Stimulated activated naive B cell treated with anti-CD40 and anti-IgM and Interleukin-4, amounts not matched to agents 10 μg/mL and 1 μg/mL and 100 μg/mL, for 72 hours (primary cell): ENCODE measurements around the gene ALG12.

ENCODE experiments used
- ATAC-seq, 2 donors: fragments of 150-1000 bp; cut with Tn5 transposase; replicated peaks; 2 replicates each; pipeline ENCODE4 v1.10.0; 2021; ENCODE audit warnings: moderate library complexity in 1 of 2
- DNase-seq: peaks from one replicate; pipeline ENCODE4 v3.0.0; 2021
- H3K27ac Mint-ChIP-seq: one replicate; pipeline ENCODE4 v1.8.0; 2022; ENCODE audit warnings: mild to moderate bottlenecking, mixed read lengths
- H3K27me3 Mint-ChIP-seq, 2 donors: one replicate each; pipeline ENCODE4 v1.8.0; 2022; ENCODE audit warnings: mixed read lengths in 2 of 2
- H3K36me3 Mint-ChIP-seq, 2 donors: one replicate each; pipeline ENCODE4 v1.8.0; 2022; ENCODE audit warnings: mixed read lengths in 2 of 2, mild to moderate bottlenecking in 1 of 2
- H3K4me1 Mint-ChIP-seq, 2 donors: one replicate each; pipeline ENCODE4 v1.8.0; 2022; ENCODE audit warnings: mixed read lengths in 2 of 2, mild to moderate bottlenecking in 1 of 2
- H3K4me3 Mint-ChIP-seq, 2 donors: one replicate each; pipeline ENCODE4 v1.8.0; 2022; ENCODE audit warnings: mild to moderate bottlenecking in 2 of 2, mixed read lengths in 2 of 2, moderate library complexity in 1 of 2
- H3K9me3 Mint-ChIP-seq, 2 donors: one replicate each; pipeline ENCODE4 v1.8.0; 2022; ENCODE audit warnings: mixed read lengths in 2 of 2, mild to moderate bottlenecking in 1 of 2

ALG12 gene

DNA sequence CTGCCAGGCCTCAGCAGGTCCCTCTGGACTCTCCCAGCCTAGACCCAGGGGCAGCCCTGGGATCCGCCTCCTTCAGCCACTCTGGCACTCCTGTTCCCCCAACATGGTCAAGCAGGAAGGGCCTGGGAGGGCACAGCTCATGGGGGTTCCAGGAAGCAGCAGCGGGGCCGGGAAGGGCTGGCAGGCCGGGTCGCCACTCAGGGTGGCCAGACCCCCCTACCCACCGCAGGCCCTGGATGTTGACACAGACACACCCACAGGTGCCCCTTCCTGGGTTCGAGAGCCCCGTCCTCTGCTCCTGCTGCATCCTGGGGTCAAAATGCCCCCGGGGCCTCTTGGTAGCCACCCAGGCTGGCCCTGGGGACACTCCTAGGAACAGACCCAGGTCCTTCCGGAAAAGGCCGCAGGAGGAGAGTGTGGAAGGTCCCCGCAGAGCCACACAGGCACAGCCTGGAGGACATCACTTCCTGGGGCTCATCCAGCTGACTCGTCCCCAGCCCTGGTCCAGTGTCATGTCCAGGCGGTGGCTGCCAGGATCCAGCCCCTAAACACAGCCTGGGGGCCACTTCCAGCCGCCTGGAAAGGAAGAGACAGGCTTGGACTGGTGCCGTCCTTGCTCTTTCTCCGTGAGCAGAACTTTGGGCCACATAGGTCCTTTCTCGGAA is 35.6 kb upstream of the ALG12 start:
- Mint-ChIP-seq H3K4me3 (peak overlapping the region in 1 of 2 donors; percentile 28), H3K27ac (no peak overlapping the region), H3K9me3 (no peaks in the 10 kb centered on the region), H3K27me3 (no peaks in the 10 kb centered on the region), H3K4me1 (peaks cover 15 to 51% of the 10 kb centered on the region in 2 donors), H3K36me3 (no peaks in the 10 kb centered on the region)
- ATAC-seq (peak in 1 of 2 donors; percentile 19), DNase-seq (no peak)

DNA sequence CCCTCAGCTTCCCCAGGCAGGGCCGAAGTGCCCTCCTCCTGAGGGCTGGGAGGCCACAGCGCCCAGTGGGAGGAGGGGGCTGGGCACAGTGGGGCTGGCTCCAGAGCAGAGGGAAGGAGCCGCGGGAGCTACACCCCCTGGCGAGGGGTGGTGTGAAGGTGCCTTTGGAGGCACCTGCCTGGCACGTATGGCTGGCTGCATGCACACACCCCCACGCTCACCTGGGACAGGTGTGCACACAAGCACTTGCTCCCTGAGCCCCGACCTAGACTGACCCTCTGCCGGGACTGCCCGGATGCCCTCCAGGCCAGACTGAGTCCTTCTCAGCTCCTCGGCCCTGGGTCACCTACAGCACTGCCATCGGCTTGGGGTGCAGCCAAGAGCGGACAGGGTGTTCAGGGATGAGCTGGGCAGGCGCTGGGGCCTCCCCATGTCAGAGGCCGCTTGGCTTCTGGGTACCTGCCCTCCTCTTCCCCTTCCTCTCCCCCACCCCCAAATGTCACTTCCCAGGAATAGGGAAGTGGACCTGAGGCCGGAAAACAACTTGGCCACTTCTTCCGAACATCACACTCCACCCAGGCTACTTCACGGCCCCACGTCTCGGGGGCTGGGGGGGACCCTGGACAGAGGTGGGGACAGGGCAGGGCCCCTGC is 34.9 kb upstream of the ALG12 start:
- Mint-ChIP-seq H3K36me3 (no peaks in the 10 kb centered on the region), H3K27ac (no peak overlapping the region)

GRCh38 chr22:49951986-49952896 is 34.0 kb upstream of the ALG12 start:
- H3K4me3 Mint-ChIP-seq = no peak overlapping the region
- H3K4me1 Mint-ChIP-seq = peaks cover 10 to 46% of the 10 kb centered on the region in 2 donors
- no peaks in the 10 kb centered on the region for H3K36me3 Mint-ChIP-seq
- no peak for DNase-seq
- H3K9me3 Mint-ChIP-seq = no peaks in the 10 kb centered on the region
- H3K27me3 Mint-ChIP-seq = no peaks in the 10 kb centered on the region
- peak overlapping the region; percentile 79 for H3K27ac Mint-ChIP-seq
- ATAC-seq = no peak

More for the DNA sequence above, 34.9 kb upstream of the ALG12 start:
- Mint-ChIP-seq H3K27me3 (no peaks in the 10 kb centered on the region), H3K4me1 (peaks cover 13 to 46% of the 10 kb centered on the region in 2 donors), H3K9me3 (no peaks in the 10 kb centered on the region), H3K4me3 (peak overlapping the region in 1 of 2 donors; percentile 28)
- peak; percentile 14 to 24 for ATAC-seq
- DNase-seq = no peak

- ATAC-seq = no peak
- H3K4me3 Mint-ChIP-seq = no peak overlapping the region
Measured at GRCh38 chr22:49951678-49951985, 33.4 kb upstream of the ALG12 start.

DNA sequence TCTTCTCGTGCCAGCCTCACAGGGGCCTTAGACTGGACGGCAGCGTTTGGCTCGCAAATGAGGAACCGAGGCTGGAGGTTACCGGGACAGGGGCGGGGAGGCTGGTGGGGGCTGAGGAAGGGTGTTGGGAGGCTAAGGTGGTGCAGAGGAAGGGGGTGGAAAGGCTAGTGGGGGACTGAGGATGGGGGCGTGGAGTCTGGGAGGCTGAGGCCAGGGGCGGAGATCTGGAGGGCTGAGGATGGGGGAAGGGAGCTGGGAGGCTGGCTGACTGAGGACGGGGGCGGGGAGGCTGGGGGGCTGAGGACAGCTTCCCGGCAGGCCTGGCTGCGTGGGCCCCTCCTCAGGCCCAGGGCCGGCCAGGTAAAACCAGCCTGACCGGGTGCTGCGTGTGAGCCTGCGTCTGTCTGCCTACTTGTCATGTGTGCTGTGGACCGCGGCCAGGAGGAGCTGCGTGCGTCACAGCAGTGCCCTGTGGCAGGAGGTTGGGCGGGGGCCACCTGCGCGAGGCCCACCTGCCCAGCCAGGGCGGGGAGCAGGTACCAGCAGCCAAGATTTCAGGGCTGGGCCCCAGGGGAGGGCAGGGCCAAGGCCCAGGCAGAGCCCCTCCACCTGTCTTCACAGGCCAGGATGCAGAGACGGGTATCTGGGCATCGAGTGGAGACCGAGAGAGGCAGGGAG is 32.9 kb upstream of the ALG12 start:
- Mint-ChIP-seq H3K9me3 (no peaks in the 10 kb centered on the region), H3K27ac (peak overlapping the region; percentile 42), H3K27me3 (no peaks in the 10 kb centered on the region), H3K4me3 (no peak overlapping the region), H3K4me1 (peaks cover 6 to 45% of the 10 kb centered on the region in 2 donors), H3K36me3 (no peaks in the 10 kb centered on the region)
- DNase-seq = no peak
- ATAC-seq = peak; percentile 47 to 56

More at GRCh38 chr22:49951678-49951985, 33.4 kb upstream of the ALG12 start:
- peaks cover 8 to 44% of the 10 kb centered on the region in 2 donors for H3K4me1 Mint-ChIP-seq
- no peaks in the 10 kb centered on the region for H3K36me3 Mint-ChIP-seq
- no peak overlapping the region for H3K27ac Mint-ChIP-seq
- DNase-seq = no peak
- no peaks in the 10 kb centered on the region for H3K27me3 Mint-ChIP-seq
- no peaks in the 10 kb centered on the region for H3K9me3 Mint-ChIP-seq

DNA sequence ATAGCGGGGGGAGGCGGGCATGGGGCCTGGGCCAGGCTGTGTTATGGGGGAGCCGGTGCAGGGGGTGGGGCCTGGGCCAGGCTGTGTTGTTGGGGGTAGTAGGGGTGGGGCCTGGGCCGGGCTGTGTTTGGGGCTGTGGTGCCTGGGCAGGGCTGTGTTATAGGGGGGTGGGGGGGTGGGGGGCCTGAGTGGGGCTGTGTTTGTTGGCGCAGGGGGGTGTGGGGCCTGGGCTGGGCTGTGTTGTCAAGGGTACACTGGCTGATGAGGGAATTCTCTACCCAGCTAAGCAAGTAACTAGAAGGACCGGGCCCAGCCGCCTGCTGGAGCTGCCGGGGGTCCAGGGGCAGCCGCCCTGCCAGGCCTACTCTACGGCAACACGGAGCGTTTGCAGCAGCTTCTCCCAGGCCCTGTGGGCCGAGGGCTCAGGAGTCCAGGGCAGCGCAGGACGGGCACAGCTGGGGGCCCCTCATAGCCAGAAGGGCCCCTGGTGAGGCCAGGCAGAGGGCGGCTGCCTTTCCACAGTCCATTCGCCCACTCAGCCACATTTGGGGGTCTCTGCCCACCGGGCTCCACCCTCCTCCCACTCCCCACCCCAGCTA is 32.3 kb upstream of the ALG12 start:
- ATAC-seq (no peak), DNase-seq (no peak)
- Mint-ChIP-seq H3K27ac (peak overlapping the region; percentile 42), H3K4me3 (no peak overlapping the region), H3K27me3 (no peaks in the 10 kb centered on the region), H3K9me3 (no peaks in the 10 kb centered on the region), H3K4me1 (peaks cover 6 to 51% of the 10 kb centered on the region in 2 donors), H3K36me3 (no peaks in the 10 kb centered on the region)

- peaks cover 3 to 49% of the 10 kb centered on the region in 2 donors for H3K4me1 Mint-ChIP-seq
- no peak overlapping the region for H3K27ac Mint-ChIP-seq
- ATAC-seq = no peak
- no peaks in the 10 kb centered on the region for H3K36me3 Mint-ChIP-seq
- DNase-seq = no peak
- no peak overlapping the region for H3K4me3 Mint-ChIP-seq
- H3K27me3 Mint-ChIP-seq = no peaks in the 10 kb centered on the region
- no peaks in the 10 kb centered on the region for H3K9me3 Mint-ChIP-seq
Measured at GRCh38 chr22:49949914-49950292, 31.7 kb upstream of the ALG12 start.

GRCh38 chr22:49948958-49949913 is 31.0 kb upstream of the ALG12 start:
- DNase-seq = no peak
- Mint-ChIP-seq H3K4me3 (no peak overlapping the region), H3K27ac (no peak overlapping the region), H3K36me3 (no peaks in the 10 kb centered on the region), H3K9me3 (no peaks in the 10 kb centered on the region), H3K4me1 (peaks cover 3 to 49% of the 10 kb centered on the region in 2 donors), H3K27me3 (no peaks in the 10 kb centered on the region)
- no peak for ATAC-seq

- Mint-ChIP-seq H3K9me3 (no peaks in the 10 kb centered on the region), H3K4me3 (no peak overlapping the region), H3K4me1 (peaks cover under 1 to 53% of the 10 kb centered on the region in 2 donors), H3K36me3 (no peaks in the 10 kb centered on the region), H3K27ac (no peak overlapping the region), H3K27me3 (no peaks in the 10 kb centered on the region)
- ATAC-seq (no peak), DNase-seq (no peak)
Measured at GRCh38 chr22:49948116-49948957, 30.1 kb upstream of the ALG12 start.

DNA sequence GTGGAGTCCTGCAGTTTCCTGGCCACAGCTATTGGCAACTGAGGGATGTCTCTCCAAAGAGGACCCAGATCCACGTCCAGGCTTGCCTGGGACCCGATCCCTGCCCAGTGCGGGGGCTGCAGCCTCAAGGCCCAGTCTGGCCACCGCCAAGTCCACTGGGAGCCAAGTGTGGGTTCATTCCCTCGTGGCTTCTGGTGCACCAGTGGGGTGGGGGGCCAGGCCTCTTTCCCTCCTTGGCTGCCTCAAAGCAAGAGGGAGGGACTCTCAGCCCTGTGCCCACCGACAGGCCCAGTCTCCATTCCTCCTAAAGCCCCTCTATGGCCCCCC is 29.0 kb upstream of the ALG12 start:
- H3K36me3 Mint-ChIP-seq = no peaks in the 10 kb centered on the region
- H3K27me3 Mint-ChIP-seq = no peaks in the 10 kb centered on the region
- H3K9me3 Mint-ChIP-seq = no peaks in the 10 kb centered on the region
- H3K4me3 Mint-ChIP-seq = no peak overlapping the region
- DNase-seq (no peak), ATAC-seq (no peak)
- H3K27ac Mint-ChIP-seq = no peak overlapping the region
- peaks cover 0 to 43% of the 10 kb centered on the region in 2 donors for H3K4me1 Mint-ChIP-seq

DNA sequence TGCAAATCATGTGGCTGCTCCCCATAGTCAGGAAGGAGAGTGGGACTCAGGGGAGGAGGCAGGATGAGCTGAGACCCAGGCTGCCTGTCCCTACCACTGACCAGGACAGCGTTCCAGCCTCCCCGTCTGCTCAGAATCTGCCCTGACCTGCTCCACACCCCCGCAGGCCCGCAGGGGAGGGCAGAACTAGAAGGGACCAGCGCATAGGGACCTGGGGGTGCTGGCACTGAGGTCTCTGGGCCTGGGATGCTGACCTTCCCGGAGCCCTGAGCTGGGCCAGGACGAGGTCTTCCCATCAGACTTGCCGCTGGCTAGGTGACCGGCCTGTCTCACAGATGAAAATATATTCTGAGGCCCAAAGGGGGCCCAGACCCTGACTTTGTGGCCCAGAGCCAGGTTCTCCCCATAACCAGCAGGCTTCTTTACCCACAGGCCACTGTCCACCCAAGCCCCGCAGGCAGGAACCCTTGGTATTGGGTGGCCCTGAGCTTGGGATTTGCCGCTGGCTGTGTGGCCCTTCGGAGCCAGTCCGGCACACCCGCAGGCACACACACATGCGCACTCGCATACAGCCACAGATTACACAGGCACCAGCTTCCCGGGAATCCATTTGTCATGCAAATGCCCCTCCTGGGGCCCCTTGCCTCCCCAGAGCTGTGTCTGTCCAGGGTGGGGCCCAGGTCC is 28.5 kb upstream of the ALG12 start:
- ATAC-seq = no peak
- H3K27me3 Mint-ChIP-seq = no peaks in the 10 kb centered on the region
- H3K36me3 Mint-ChIP-seq = no peaks in the 10 kb centered on the region
- peak overlapping the region; percentile 37 for H3K27ac Mint-ChIP-seq
- DNase-seq = no peak
- peaks cover 0 to 38% of the 10 kb centered on the region in 2 donors for H3K4me1 Mint-ChIP-seq
- no peaks in the 10 kb centered on the region for H3K9me3 Mint-ChIP-seq
- H3K4me3 Mint-ChIP-seq = peak overlapping the region in 1 of 2 donors; percentile 16
